A549 (cell line): ENCODE data around the gene SCN1A. TPM values are rescaled to one million over a fixed set of nuclear protein-coding genes. Genes with fewer than 3 reads are reported as not detected.

Experiments
- ATAC-seq, 2 experiments: fragments of 200-7000 bp in 1 of 2; fragments of >200 bp in 1 of 2; cut with Nextera tagmentation in 1 of 2; cut with Tn5 transposase in 1 of 2; 3 replicates each; pipeline versions ENCODE4 v1.8.0 to v1.9.1; 2018 to 2020; ENCODE audit warnings: mild to moderate bottlenecking in 1 of 2, moderate library complexity in 1 of 2
- CTCF ChIA-PET: fragments of 300-600 bp; sonication (Branson Sonifier 250); formaldehyde crosslinking; extraction: SDS; loops from one replicate; lab custom pipeline; 2021; ENCODE audit warnings: antibody characterized with exemption, inconsistent platforms; lab: Yijun Ruan, JAX
- POLR2A ChIA-PET: fragments of 350-600 bp; formaldehyde crosslinking; extraction: SDS; loops from one replicate; lab custom pipeline; 2021; ENCODE audit warnings: antibody characterized with exemption, inconsistent platforms; lab: Yijun Ruan, JAX
- DNase-seq, 2 experiments: peaks; one replicate each; pipeline versions ENCODE4 v3.0.0 to v3.0.0-alpha.2; 2011 to 2016; ENCODE audit warnings: low read depth in 1 of 2, low spot score in 1 of 2
- FAIRE-seq: peaks from 2 replicates; lab custom pipeline; 2011; peaks lifted over from hg19 to GRCh38; lab: Jason Lieb, UNC
- H3K27ac ChIP-seq, 2 experiments: fragments of >200 bp; sonication (Bioruptor Twin); formaldehyde crosslinking; 3 replicates each; pipeline ENCODE4 v1.5.1; 2016 to 2017
- H3K4me1 ChIP-seq: fragments of >200 bp; sonication (Bioruptor Twin); formaldehyde crosslinking; 3 replicates; pipeline ENCODE4 v1.6.1; 2016
- H3K4me2 ChIP-seq: fragments of >200 bp; sonication (Bioruptor Twin); formaldehyde crosslinking; 3 replicates; pipeline ENCODE4 v1.6.1; 2016
- H3K4me3 ChIP-seq: fragments of >200 bp; sonication (Bioruptor Twin); formaldehyde crosslinking; 3 replicates; pipeline ENCODE4 v1.5.1; 2016
- H3K9me3 ChIP-seq: fragments of >200 bp; sonication (Bioruptor Twin); formaldehyde crosslinking; 3 replicates; pipeline ENCODE4 v1.6.1; 2016
- EHMT2 ChIP-seq: fragments of 200-600 bp; sonication (generic); IDR thresholded peaks from 2 replicates; pipeline ENCODE4 v1.6.1; 2016; ENCODE audit warnings: antibody characterized with exemption, low read depth, mild to moderate bottlenecking, moderate library complexity
- EP300 ChIP-seq, 2 experiments: fragments of >200 bp; sonication (Bioruptor Twin); formaldehyde crosslinking; IDR thresholded peaks; 2 replicates in 1 of 2; 3 replicates in 1 of 2; pipeline ENCODE4 v1.6.1; 2016 to 2017
- ESRRA ChIP-seq: fragments of 150-350 bp; IDR thresholded peaks from 2 replicates; pipeline ENCODE4 v1.6.1; 2014; ENCODE audit warnings: mild to moderate bottlenecking, low read length, borderline replicate concordance
- FOSL2 ChIP-seq, 2 experiments: fragments of 450-650 bp in 1 of 2; fragments of >200 bp in 1 of 2; sonication (Bioruptor Twin) in 1 of 2; formaldehyde crosslinking; IDR thresholded peaks; 2 replicates each; pipeline versions ENCODE4 v1.5.0 to v1.6.1; 2016 to 2020; ENCODE audit warnings: mild to moderate bottlenecking in 1 of 2, moderate library complexity in 1 of 2
- FOXS1 ChIP-seq: fragments of 250-450 bp; sonication (Bioruptor Pico); IDR thresholded peaks from 2 replicates; pipeline ENCODE4 v1.5.0; 2020; ENCODE audit warnings: mild to moderate bottlenecking, moderate library complexity
- GATA3 ChIP-seq: IDR thresholded peaks from 2 replicates; pipeline ENCODE4 v1.6.1; 2012; ENCODE audit warnings: borderline replicate concordance
- HEYL ChIP-seq: fragments of 250-450 bp; sonication (Bioruptor Pico); IDR thresholded peaks from 2 replicates; pipeline ENCODE4 v1.8.0; 2021; ENCODE audit warnings: mild to moderate bottlenecking, moderate library complexity
- HOXB13 ChIP-seq: fragments of 250-450 bp; sonication (Bioruptor Pico); IDR thresholded peaks from 2 replicates; pipeline ENCODE4 v1.5.0; 2020; ENCODE audit warnings: low read depth, mild to moderate bottlenecking, moderate library complexity
- JUN ChIP-seq, 2 experiments: fragments of >200 bp; sonication (Bioruptor Twin); formaldehyde crosslinking; IDR thresholded peaks; 2 replicates in 1 of 2; 3 replicates in 1 of 2; pipeline ENCODE4 v1.6.1; 2016 to 2017
- JUNB ChIP-seq: fragments of >200 bp; sonication (Bioruptor Twin); formaldehyde crosslinking; IDR thresholded peaks from 2 replicates; pipeline ENCODE4 v1.6.1; 2016
- MAFK ChIP-seq: fragments of 450-650 bp; IDR thresholded peaks from 2 replicates; pipeline ENCODE4 v1.6.1; 2014; ENCODE audit not compliant: partially characterized antibody
- MAZ ChIP-seq: fragments of 150-350 bp; IDR thresholded peaks from 2 replicates; pipeline ENCODE4 v1.6.1; 2014; ENCODE audit warnings: antibody characterized with exemption, low read depth, low read length, borderline replicate concordance
- NR3C1 ChIP-seq: fragments of >200 bp; sonication (Bioruptor Twin); formaldehyde crosslinking; IDR thresholded peaks from 3 replicates; pipeline ENCODE4 v1.6.1; 2017
- POLR2AphosphoS2 ChIP-seq: conservative IDR thresholded peaks from 2 replicates; pipeline ENCODE4 v1.6.1; 2012; ENCODE audit warnings: low read length, improper control_type of control experiment, inconsistent platforms
- RAD21 ChIP-seq, 2 experiments: fragments of >200 bp in 1 of 2; sonication (Bioruptor Twin) in 1 of 2; formaldehyde crosslinking in 1 of 2; IDR thresholded peaks in 1 of 2; conservative IDR thresholded peaks in 1 of 2; 2 replicates in 1 of 2; 3 replicates in 1 of 2; pipeline ENCODE4 v1.6.1; 2012 to 2018; ENCODE audit warnings: inconsistent platforms in 1 of 2
- RARB ChIP-seq: fragments of 250-450 bp; sonication (Bioruptor Pico); IDR thresholded peaks from 2 replicates; pipeline ENCODE4 v1.8.0; 2021; ENCODE audit warnings: mild to moderate bottlenecking, moderate library complexity
- SMC3 ChIP-seq: fragments of >200 bp; sonication (Bioruptor Twin); formaldehyde crosslinking; IDR thresholded peaks from 3 replicates; pipeline ENCODE4 v1.6.1; 2018; ENCODE audit warnings: inconsistent platforms
- SREBF2 ChIP-seq: fragments of 450-650 bp; IDR thresholded peaks from 2 replicates; pipeline ENCODE4 v1.6.1; 2014; ENCODE audit warnings: mild to moderate bottlenecking, moderate library complexity
- TFCP2L1 ChIP-seq: fragments of 250-450 bp; sonication (Bioruptor Pico); IDR thresholded peaks from 2 replicates; pipeline ENCODE4 v1.5.0; 2021; ENCODE audit warnings: mild to moderate bottlenecking
- ZC3H11A ChIP-seq: fragments of 450-650 bp; IDR thresholded peaks from 2 replicates; pipeline ENCODE4 v1.6.1; 2014; ENCODE audit warnings: antibody characterized with exemption, mild to moderate bottlenecking
- ZFP36 ChIP-seq: fragments of 450-650 bp; IDR thresholded peaks from 2 replicates; pipeline ENCODE4 v1.6.1; 2014; ENCODE audit warnings: borderline replicate concordance; ENCODE audit not compliant: partially characterized antibody
- ZSCAN20 ChIP-seq: fragments of 250-450 bp; sonication (Bioruptor Pico); IDR thresholded peaks from 2 replicates; pipeline ENCODE4 v1.8.0; 2022; ENCODE audit warnings: mild to moderate bottlenecking, moderate library complexity
- WGBS: methylation state at CpG from one replicate; pipeline ENCODE4 v1.1.6; 2017; ENCODE audit errors: missing lambda C conversion rate; 5-methylcytosine and 5-hydroxymethylcytosine counted together
- polyA plus RNA-seq, 4 experiments: library from polyadenylated mRNA; depleted of rRNA in 3 of 4; stranded (reverse); fragments of >200 nt; fragmentation: RNase III in 1 of 4; extraction: RNeasy Plus Mini Kit Qiagen cat#74134 plus additional on column Dnase treatment in 1 of 4; gene quantifications; 2 replicates in 3 of 4; 3 replicates in 1 of 4; pipeline ENCODE4 v1.2.3, GENCODE V29; 2011 to 2017
- TF ChIP-seq, protein P1 (sequence below): fragments of 150-350 bp; IDR thresholded peaks from 2 replicates; pipeline ENCODE4 v1.6.1; 2014; ENCODE audit warnings: low read depth, mild to moderate bottlenecking, low read length
- TF ChIP-seq, protein P2 (sequence below): fragments of 250-450 bp; sonication (Bioruptor Pico); IDR thresholded peaks from 2 replicates; pipeline ENCODE4 v1.5.0; 2020; ENCODE audit warnings: low read depth, mild to moderate bottlenecking, moderate library complexity
- TF ChIP-seq, protein P3 (sequence below): fragments of 250-450 bp; sonication (Bioruptor Pico); IDR thresholded peaks from 2 replicates; pipeline ENCODE4 v1.5.0; 2021; ENCODE audit warnings: mild to moderate bottlenecking, moderate library complexity, borderline replicate concordance
- TF ChIP-seq, protein P4 (sequence below): fragments of >200 bp; sonication (Bioruptor Twin); formaldehyde crosslinking; IDR thresholded peaks from 2 replicates; pipeline ENCODE4 v1.6.1; 2016
- TF ChIP-seq, protein P5 (sequence below): fragments of 450-650 bp; IDR thresholded peaks from 2 replicates; pipeline ENCODE4 v1.6.1; 2014; ENCODE audit warnings: antibody characterized with exemption

Gene SCN1A
- polyA plus RNA-seq, 2 of the 4 experiments (the other 2 are of a cell fraction), result not detected

DNA sequence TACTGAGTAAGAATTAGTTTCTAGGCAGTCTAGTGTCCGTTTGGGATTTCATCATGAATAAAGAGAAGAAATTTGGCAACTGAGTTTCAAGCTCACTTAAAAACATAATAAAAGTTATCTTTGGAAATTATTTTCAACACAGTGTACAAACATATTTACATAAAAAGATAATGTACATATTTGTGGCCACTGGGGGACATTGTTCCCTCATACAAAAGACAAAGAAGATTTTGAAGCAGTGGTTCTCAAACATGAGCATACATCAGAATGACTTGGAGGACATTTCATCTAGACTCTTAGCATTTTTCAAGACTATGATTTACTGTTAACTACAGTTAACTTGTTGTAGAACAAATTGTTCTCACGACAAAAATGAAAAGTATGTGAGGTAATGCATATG, 158.6 kb downstream of the SCN1A start:
- 10% methylated on average over 2 of the region's 2 CpGs for WGBS
- ChIA-PET CTCF (interaction anchor here (3.4 kb wide), 1 partner anchor 14 kb away, joined by 10 read pairs; no protein-coding TSS in a partner anchor), POLR2A (no interaction called here)
- FAIRE-seq (no peak), ATAC-seq (no peak), DNase-seq (no peak)
- no peaks in the 10 kb centered on the region for H3K9me3 ChIP-seq
- TF ChIP-seq TFCP2L1 (no peak), SREBF2 (no peak), ESRRA (no peak), SMC3 (no peak), GATA3 (no peak), POLR2AphosphoS2 (no peak), ZFP36 (no peak)
- TF ChIP-seq, protein P1, sequence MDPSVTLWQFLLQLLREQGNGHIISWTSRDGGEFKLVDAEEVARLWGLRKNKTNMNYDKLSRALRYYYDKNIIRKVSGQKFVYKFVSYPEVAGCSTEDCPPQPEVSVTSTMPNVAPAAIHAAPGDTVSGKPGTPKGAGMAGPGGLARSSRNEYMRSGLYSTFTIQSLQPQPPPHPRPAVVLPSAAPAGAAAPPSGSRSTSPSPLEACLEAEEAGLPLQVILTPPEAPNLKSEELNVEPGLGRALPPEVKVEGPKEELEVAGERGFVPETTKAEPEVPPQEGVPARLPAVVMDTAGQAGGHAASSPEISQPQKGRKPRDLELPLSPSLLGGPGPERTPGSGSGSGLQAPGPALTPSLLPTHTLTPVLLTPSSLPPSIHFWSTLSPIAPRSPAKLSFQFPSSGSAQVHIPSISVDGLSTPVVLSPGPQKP, result no peak
- H3K4me2 ChIP-seq, result no peak overlapping the region
- H3K4me3 ChIP-seq, result no peak overlapping the region
- no peak overlapping the region for H3K27ac ChIP-seq
- H3K4me1 ChIP-seq, result no peaks in the 10 kb centered on the region

DNA sequence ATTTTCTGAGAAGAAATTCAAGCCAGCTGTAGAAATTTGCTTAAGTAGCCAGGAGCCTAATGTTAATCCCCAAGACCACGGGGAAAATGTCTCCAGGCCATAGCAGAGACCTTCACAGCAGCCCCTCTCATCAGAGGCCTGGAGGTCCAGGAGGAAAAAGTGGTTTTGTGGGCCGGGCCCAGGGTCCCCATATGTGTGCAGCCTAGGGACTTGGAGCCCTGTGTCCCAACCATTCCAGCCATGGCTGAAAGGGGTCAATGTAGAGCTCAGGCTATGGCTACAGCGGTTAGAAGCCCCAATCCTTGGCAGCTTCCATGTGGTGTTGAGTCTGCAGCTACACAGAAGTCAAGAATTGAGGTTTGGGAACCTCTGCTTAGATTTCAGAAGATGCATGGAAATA, 160.1 kb downstream of the SCN1A start:
- Histone ChIP-seq H3K9me3 (no peaks in the 10 kb centered on the region), H3K4me1 (no peaks in the 10 kb centered on the region), H3K4me2 (no peak overlapping the region), H3K27ac (no peak overlapping the region), H3K4me3 (no peak overlapping the region)
- ChIA-PET CTCF (no interaction called here), POLR2A (no interaction called here)
- 14% methylated on average over 3 of the region's 3 CpGs for WGBS
- DNase-seq, result no peak
- FAIRE-seq, result no peak
- ATAC-seq, result no peak
- TF ChIP-seq JUN (IDR thresholded peaks at IDR 0.05) (no peak), ZSCAN20 (no peak), JUNB (no peak), MAFK (no peak), EHMT2 (no peak), NR3C1 (no peak), GATA3 (no peak), RARB (CRISPR knock-in tag) (no peak), ZC3H11A (no peak), MAZ (no peak), FOSL2 (IDR thresholded peaks at IDR 0.05) (no peak), FOSL2 (CRISPR knock-in tag; IDR thresholded peaks at IDR 0.05) (no peak), ESRRA (no peak), EP300 (IDR thresholded peaks at IDR 0.05) (no peak)
- TF ChIP-seq, protein P2, sequence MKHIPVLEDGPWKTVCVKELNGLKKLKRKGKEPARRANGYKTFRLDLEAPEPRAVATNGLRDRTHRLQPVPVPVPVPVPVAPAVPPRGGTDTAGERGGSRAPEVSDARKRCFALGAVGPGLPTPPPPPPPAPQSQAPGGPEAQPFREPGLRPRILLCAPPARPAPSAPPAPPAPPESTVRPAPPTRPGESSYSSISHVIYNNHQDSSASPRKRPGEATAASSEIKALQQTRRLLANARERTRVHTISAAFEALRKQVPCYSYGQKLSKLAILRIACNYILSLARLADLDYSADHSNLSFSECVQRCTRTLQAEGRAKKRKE (CRISPR knock-in tag), result no peak
- TF ChIP-seq, protein P3, sequence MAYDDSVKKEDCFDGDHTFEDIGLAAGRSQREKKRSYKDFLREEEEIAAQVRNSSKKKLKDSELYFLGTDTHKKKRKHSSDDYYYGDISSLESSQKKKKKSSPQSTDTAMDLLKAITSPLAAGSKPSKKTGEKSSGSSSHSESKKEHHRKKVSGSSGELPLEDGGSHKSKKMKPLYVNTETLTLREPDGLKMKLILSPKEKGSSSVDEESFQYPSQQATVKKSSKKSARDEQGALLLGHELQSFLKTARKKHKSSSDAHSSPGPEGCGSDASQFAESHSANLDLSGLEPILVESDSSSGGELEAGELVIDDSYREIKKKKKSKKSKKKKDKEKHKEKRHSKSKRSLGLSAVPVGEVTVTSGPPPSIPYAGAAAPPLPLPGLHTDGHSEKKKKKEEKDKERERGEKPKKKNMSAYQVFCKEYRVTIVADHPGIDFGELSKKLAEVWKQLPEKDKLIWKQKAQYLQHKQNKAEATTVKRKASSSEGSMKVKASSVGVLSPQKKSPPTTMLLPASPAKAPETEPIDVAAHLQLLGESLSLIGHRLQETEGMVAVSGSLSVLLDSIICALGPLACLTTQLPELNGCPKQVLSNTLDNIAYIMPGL (CRISPR knock-in tag), result no peak

DNA sequence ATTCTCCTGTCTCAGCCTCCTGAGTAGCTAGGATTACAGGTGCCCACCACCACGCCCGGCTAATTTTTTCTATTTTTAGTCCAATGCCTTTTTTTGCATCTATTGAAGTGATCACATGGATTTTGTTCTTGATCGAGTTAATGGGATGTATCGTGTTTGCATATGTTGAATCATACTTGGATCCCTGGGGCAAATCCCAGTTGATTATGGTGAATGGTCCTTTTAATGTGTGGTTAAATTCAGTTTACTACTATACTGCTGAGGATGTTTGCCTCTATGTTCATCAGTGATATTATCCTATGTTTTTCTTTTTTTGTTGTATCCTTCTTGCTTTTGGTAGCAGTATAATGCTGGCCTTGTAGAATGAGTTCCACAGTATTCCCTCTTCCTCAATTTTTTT, 166.0 kb downstream of the SCN1A start:
- FAIRE-seq (no peak), DNase-seq (no peak), ATAC-seq (no peak)
- H3K27ac ChIP-seq, result no peak overlapping the region
- POLR2A ChIA-PET, result no interaction called here
- no peak overlapping the region for H3K4me2 ChIP-seq
- CTCF ChIA-PET, result no interaction called here
- no peaks in the 10 kb centered on the region for H3K9me3 ChIP-seq
- no peak overlapping the region for H3K4me3 ChIP-seq
- TF ChIP-seq, protein P4, sequence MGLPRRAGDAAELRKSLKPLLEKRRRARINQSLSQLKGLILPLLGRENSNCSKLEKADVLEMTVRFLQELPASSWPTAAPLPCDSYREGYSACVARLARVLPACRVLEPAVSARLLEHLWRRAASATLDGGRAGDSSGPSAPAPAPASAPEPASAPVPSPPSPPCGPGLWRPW, result no peak
- TF ChIP-seq, protein P5, sequence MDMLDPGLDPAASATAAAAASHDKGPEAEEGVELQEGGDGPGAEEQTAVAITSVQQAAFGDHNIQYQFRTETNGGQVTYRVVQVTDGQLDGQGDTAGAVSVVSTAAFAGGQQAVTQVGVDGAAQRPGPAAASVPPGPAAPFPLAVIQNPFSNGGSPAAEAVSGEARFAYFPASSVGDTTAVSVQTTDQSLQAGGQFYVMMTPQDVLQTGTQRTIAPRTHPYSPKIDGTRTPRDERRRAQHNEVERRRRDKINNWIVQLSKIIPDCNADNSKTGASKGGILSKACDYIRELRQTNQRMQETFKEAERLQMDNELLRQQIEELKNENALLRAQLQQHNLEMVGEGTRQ, result no peak
- TF ChIP-seq FOXS1 (CRISPR knock-in tag) (no peak), HOXB13 (CRISPR knock-in tag) (no peak), SREBF2 (no peak), TFCP2L1 (no peak), RAD21 (conservative IDR thresholded peaks at IDR 0.05 in 1 of 2, IDR thresholded peaks at IDR 0.05 in 1 of 2) (no peak), HEYL (CRISPR knock-in tag) (no peak)
- TF ChIP-seq, all 56 proteins: peak for 0
- H3K4me1 ChIP-seq, result no peaks in the 10 kb centered on the region
- WGBS, result 74% methylated on average over 4 of the region's 4 CpGs
